RWPE1 (cell line): ENCODE measurements around the gene CNTNAP4.

Experiments used
- CTCF ChIA-PET: fragments of 350-600 bp; sonication (Branson Sonifier 250); formaldehyde crosslinking; extraction: SDS; loops from one replicate; lab custom pipeline; 2021; lab: Yijun Ruan, JAX
- POLR2A ChIA-PET: fragments of 400-600 bp; formaldehyde crosslinking; extraction: SDS; loops from one replicate; lab custom pipeline; 2020; ENCODE audit warnings: antibody characterized with exemption; ENCODE audit not compliant: low non-redundant PET; lab: Yijun Ruan, JAX
- DNase-seq: peaks from one replicate; pipeline ENCODE4 v3.0.0; 2012; ENCODE audit warnings: low spot score
- H3K27ac ChIP-seq: fragments of 450-650 bp; 2 replicates; pipeline ENCODE4 v1.5.1; 2017
- TF ChIP-seq, protein P1 (sequence below): fragments of 450-650 bp; conservative IDR thresholded peaks from 2 replicates; pipeline ENCODE4 v1.5.1; 2017; ENCODE audit warnings: low read depth, mild to moderate bottlenecking

Gene CNTNAP4

DNA sequence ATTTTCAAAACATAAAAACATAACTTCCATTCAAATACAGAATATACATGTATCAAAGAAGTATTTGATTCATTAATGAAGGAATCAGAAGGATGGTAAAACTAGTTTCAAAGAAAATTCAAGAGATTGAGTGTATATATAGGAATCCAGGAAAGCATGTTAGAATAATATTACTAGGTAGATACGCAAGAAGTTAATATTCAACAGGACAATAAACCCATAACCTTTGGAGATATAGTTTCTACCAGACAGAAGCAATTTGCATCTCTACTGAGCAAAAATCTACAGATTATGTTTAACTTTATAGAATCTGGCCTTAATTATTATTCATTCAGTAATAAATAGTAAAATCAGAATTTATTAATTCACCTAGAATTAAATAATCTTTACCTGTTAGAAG, 166.8 kb downstream of the CNTNAP4 start:
- no peak overlapping the region for H3K27ac ChIP-seq
- DNase-seq = no peak
- POLR2A ChIA-PET = no interaction called here
- CTCF ChIA-PET = no interaction called here
- TF ChIP-seq, protein P1, sequence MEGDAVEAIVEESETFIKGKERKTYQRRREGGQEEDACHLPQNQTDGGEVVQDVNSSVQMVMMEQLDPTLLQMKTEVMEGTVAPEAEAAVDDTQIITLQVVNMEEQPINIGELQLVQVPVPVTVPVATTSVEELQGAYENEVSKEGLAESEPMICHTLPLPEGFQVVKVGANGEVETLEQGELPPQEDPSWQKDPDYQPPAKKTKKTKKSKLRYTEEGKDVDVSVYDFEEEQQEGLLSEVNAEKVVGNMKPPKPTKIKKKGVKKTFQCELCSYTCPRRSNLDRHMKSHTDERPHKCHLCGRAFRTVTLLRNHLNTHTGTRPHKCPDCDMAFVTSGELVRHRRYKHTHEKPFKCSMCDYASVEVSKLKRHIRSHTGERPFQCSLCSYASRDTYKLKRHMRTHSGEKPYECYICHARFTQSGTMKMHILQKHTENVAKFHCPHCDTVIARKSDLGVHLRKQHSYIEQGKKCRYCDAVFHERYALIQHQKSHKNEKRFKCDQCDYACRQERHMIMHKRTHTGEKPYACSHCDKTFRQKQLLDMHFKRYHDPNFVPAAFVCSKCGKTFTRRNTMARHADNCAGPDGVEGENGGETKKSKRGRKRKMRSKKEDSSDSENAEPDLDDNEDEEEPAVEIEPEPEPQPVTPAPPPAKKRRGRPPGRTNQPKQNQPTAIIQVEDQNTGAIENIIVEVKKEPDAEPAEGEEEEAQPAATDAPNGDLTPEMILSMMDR = no peak

DNA sequence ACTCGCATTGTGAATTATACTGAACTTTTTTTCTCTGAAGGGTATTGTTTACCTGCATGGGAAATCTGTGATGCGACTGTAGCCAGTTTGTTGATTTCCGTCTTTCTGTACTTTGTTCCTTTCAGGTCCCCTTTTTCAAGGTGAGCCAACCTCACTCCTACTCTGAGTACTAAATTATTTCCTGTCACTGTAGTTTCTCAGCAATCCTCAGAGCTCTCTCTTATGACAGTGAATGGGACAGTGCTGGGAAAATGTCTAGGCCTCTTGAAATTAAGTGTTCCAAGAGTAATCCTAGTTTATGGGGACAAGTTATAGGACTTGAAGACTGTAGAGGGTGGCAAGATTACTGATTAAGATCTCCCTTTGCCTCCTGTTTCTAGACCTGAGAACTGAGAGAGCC, 167.6 kb downstream of the CNTNAP4 start:
- DNase-seq = no peak
- POLR2A ChIA-PET = no interaction called here
- TF ChIP-seq, protein P1 = no peak
- CTCF ChIA-PET = no interaction called here
- no peak overlapping the region for H3K27ac ChIP-seq

DNA sequence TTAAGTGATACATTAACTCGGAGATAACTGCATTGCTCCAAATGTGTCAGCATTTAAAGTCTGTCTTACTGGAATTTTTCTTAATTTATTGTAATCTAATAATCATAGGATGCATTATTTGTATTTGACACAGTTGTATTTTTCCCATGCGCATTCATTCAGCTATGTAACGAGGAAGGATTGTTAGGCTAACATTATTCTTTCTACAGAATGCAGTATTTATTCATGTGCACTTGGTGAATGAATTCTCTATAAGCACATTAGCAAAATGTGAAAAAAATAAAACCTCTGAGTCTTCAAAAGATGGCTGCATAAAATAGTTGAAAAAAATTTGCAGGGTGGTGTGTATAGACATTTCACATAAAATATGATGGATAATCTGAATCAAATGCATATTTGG, 168.6 kb downstream of the CNTNAP4 start:
- ChIA-PET CTCF (no interaction called here), POLR2A (no interaction called here)

DNA sequence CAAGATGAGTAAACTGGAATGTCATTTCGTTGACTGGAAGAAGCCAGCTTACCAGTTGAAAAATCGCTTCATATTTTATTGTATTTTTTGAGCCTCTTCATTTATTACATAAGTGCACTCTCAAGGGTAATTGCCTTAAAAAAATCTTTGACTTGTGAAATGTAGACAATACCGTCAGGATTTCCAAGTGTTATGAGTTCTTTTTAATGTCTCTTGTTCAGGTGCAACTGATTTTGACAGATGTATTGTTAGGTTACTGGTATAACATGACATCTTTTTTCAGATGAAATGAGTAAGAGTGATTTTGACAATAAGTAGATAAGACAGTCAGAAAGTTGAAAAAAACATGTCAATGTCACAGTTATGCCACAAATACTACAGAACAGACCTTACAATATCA, 169.1 kb downstream of the CNTNAP4 start:
- ChIA-PET POLR2A (no interaction called here), CTCF (interaction anchor here (0.6 kb wide), 1 partner anchor 73 kb away, joined by 3 read pairs; no protein-coding TSS in a partner anchor)
- TF ChIP-seq, protein P1 = no peak
- H3K27ac ChIP-seq = no peak overlapping the region
- no peak for DNase-seq

More for the DNA sequence above, 168.6 kb downstream of the CNTNAP4 start:
- no peak for DNase-seq
- TF ChIP-seq, protein P1 = no peak
- H3K27ac ChIP-seq = no peak overlapping the region

DNA sequence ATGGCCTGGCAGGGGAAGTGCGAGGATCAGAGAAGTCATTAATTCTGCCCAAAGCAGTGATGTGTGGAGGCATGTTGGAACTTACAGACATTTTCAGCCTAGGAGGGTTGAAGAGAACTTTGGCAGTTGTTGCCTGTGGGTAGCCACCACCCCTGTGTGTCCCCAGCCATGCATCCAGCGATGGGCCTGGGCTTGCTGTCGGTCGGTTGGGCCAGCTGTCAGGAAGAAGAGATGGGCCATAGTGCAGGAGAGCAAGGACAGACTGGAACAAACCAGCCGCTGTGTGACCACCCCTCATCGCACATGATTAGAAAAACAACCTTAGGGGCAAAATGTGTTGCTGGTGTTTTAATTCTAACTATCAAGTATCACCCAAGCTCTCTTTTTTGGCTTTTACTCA, 173.7 kb downstream of the CNTNAP4 start:
- POLR2A ChIA-PET = no interaction called here
- CTCF ChIA-PET = no interaction called here

DNA sequence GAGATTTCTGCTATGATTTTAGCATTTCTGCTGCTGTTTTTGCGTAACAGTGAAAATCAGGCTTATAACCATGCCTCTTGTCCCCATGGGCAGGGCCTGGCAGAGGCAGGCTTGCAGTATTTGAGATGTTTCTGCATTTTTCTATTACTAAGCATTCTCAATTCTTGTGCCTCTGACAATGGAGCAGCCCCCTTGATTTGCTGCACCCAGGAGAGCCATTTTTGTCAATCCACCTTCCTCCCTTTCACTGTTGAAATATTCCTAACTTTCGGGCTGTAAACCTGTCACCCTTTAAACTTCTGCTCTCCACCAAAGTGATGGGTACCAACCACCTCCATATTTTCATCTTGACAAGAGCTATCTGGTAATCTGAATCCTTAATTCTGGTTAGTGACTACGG, 178.1 kb downstream of the CNTNAP4 start:
- ChIA-PET POLR2A (no interaction called here), CTCF (no interaction called here)

More for the DNA sequence above, 173.7 kb downstream of the CNTNAP4 start:
- TF ChIP-seq, protein P1 = no peak
- no peak for DNase-seq
- H3K27ac ChIP-seq = no peak overlapping the region

More for the DNA sequence above, 178.1 kb downstream of the CNTNAP4 start:
- DNase-seq = no peak
- no peak overlapping the region for H3K27ac ChIP-seq
- TF ChIP-seq, protein P1 = no peak
